GM12872 (cell line): Measurements from ENCODE around the gene UCP3.

Experiments
- TF ChIP-seq, protein P1 (sequence below): IDR thresholded peaks from 3 replicates; pipeline ENCODE4 v1.5.1; 2011; ENCODE audit warnings: low read depth, mild to moderate bottlenecking, low read length, moderate library complexity; ENCODE audit not compliant: insufficient read depth

The UCP3 gene

DNA sequence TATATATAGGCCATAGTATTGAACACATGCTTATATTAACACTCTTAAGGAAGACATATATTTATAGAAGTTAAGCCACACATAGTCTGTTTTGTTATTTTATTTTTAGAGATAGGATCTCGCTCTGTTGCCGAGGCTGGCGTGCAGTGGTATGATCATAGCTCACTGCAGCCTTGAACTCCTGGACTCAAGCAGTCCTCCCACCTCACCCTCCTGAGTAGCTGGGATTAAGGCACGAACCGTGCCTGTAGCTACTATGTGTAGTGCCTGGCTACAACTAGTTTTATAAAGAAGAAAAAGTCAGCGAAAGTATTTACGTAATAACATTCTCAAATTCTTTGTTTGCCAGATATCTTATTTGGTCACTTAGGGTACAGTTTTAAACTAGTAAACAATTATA is 20.7 kb downstream of the UCP3 start:
- TF ChIP-seq, protein P1, sequence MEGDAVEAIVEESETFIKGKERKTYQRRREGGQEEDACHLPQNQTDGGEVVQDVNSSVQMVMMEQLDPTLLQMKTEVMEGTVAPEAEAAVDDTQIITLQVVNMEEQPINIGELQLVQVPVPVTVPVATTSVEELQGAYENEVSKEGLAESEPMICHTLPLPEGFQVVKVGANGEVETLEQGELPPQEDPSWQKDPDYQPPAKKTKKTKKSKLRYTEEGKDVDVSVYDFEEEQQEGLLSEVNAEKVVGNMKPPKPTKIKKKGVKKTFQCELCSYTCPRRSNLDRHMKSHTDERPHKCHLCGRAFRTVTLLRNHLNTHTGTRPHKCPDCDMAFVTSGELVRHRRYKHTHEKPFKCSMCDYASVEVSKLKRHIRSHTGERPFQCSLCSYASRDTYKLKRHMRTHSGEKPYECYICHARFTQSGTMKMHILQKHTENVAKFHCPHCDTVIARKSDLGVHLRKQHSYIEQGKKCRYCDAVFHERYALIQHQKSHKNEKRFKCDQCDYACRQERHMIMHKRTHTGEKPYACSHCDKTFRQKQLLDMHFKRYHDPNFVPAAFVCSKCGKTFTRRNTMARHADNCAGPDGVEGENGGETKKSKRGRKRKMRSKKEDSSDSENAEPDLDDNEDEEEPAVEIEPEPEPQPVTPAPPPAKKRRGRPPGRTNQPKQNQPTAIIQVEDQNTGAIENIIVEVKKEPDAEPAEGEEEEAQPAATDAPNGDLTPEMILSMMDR = no peak

DNA sequence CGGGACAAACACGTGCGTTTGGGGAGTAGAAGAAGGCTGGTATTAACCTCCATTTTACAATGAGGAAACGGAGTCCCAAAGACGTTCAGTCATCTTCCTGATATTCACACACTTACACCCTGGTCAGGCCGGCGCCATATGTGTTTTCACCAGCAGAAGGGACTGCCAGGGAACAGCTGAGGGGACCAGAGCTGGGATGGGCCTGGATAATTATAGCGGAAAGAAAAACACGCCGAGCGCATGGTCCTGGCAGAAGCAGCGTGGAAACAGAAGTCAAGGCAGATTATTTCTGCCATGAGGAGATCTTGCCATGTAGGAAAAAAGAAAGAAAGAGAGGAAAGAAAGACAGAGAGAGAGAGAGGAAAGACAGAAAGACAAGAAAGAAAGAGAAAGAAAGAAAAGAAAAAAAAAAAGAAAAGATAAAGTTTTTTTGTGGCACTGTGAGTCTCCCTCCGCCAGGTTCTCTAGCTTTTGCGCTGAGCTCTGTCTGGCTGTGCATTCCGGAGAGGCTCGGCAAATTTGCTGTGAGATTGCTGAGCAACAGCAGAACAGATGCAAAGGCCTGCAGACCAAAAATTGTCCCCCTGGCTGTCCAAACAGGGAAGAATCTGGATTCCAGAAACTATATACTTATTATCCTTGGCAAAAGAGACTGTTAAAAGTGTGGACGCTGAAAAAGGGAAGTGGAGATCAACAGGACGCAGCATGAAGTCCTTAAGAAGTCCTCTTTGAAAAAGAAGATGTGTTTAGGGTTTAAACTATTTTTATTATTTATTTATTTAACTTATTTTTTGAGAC is 24.9 kb downstream of the UCP3 start:
- TF ChIP-seq, protein P1 = no peak

DNA sequence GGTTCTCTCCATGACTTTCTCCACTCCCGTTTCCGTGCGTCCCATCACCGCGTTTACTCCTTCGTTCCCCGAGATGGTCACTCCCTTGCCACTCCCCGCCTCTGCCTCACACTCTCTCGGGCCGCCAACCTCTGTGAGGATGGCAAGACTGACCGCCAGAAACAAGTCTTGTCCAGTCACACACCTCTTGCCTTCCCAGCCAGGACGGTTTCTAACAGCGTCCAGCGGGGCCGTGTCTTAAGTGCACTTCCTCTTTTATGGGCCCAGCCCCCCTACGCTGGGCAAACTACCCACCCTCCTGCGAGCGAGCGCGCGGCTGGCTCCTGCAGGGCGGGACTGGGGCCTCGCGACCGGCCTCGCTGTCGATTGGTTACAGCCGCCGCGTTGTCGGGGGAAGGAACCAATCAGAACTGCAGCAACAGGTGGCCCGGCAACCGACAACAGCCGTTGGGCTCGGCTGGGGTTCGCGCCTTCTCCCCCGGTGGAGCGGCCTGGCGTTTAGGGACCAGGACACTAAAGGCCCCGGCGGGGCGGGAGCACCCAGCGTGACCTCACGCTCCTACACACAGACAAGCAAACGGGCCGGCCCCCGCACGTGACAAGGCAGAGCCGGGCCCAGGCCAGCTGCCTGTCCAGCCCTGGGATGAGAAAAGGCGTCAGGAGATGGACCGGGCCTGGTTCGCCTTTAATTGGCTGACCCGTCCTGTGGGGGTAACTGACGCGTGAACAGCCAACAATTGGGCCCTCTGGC is 25.7 kb downstream of the UCP3 start:
- TF ChIP-seq, protein P1 = no peak

DNA sequence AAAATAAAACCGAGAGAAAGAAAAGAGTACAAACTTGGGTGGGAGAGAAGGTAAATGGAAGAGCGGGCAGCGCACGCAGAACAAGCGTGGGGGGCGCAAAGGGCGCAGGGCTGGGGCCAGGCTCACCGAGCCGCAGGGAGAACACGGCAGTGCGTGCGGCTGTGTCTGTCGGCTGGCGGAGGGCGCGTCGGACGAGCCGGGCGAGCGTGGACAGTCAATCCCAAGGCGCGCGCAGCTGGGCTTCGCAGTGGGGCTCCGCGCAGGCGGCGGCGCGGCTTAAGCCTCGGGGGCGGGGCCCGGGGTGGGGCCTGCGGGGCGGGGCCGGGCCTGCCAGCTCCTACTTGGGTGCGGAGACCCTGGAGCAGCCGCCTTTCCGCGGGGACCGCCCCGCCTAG is 26.3 kb downstream of the UCP3 start, which contains the start of gene UCP2:
Gene UCP2 (minus strand): TSS at position 249 of the 395 bp plus-strand sequence. CDS start 4,465 bp downstream, outside the sequence.
- TF ChIP-seq, protein P1 = no peak

DNA sequence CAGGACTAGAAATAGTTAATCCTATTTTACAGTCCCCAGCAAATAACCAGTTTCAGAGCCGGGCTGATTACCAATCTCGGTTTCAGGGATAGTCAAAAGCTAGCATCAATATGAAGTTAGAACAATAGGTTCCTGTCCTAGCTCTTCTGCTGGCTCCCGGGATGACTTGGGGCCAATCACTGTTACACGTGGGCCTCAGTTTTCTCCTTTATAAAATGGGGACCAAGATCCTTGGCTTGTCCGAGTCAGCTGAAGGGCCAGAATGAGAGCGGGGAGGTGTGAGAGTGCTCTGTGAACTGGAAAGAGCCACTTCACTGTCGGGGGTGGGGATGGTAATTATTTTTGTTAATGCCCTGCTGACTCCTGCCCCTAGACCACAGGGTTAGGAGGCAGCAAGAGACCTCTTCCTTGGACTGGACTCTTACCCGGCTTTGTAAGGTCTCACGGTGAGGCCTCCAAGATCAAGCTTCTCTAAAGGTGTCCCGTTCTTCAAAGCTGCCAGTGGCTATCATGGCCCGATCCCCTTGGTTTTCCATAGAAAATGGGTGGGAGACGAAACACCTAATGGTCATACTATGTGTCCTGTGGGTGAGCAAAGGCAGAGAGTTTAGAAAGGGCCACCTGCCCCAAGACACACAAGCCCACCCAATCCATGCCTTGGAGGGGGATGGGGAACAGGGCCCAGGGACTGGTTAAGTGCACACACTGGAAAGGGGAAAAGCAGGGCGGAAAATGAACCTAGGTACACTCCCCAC is 27.7 kb downstream of the UCP3 start:
- TF ChIP-seq, protein P1 = no peak

DNA sequence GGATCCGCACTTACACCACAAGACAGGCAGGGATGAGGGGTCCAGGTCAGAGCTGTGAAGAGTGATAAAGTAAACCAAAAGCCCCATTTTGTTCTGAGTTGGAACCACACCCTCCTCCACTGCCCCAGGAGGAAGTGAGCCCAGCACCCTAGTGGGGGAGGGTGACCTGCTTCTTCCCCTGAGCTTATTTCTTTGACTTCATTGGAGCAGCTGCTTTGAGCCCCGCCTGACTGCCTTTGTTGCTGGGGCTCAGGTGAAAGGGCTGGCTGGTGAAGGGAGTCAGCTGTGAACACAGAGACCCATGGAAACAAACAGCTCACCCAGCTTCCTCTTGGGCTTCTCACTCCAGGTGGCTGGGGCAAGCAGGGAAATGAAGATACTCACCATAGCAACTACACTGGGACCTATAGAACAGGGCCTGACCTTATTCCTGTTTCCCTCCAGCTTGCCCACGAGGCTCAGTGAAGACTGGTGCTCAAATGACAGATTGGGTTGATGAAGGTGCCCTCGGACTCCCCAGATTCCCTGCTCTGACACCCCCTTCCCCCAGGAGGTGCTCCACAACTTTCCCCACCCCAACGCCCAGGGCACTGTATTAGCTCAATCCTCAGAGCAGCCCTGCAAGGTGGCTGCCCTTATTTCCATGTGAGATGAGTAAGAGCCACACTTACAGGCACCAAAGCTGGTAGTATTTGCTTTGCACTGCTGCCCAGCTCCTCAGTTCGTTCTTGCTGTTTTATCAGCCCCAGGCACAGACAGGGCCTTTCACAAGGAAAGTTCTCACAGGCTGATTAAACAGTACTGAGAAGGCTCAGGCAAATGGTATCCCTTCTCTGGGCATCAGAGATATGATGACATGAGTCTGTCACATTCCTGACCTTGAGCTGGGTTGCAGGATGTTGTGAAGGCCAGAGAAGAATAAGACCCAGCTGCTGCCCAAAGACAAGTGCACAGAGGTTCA is 28.6 kb downstream of the UCP3 start:
- TF ChIP-seq, protein P1 = no peak
